H1 (cell line): ENCODE measurements around the gene CCSAP. TPM values are rescaled to one million over a fixed set of nuclear protein-coding genes. Genes with fewer than 3 reads are reported as not detected.

Experiments
- CTCF ChIA-PET: fragments of 300-600 bp; sonication (Branson Sonifier 250); formaldehyde crosslinking; loops from one replicate; lab custom pipeline; 2021; ENCODE audit not compliant: partially characterized antibody; lab: Charles Lee
- POLR2A ChIA-PET: fragments of 300-600 bp; sonication (Branson Sonifier 250); formaldehyde crosslinking; loops from one replicate; lab custom pipeline; 2021; ENCODE audit warnings: inconsistent platforms; ENCODE audit not compliant: partially characterized antibody; lab: Charles Lee
- DNase-seq, 2 experiments: peaks; one replicate each; pipeline versions ENCODE4 v3.0.0 to v3.0.0-alpha.2; 2010 to 2022; ENCODE audit warnings: low spot score in 2 of 2, low read depth in 1 of 2, mixed read lengths in 1 of 2
- FAIRE-seq: peaks from 2 replicates; lab custom pipeline; 2011; peaks lifted over from hg19 to GRCh38; lab: Jason Lieb, UNC
- H2AFZ ChIP-seq: 2 replicates; pipeline ENCODE4 v1.8.1; 2012; ENCODE audit warnings: low read length, inconsistent platforms
- H2AK5ac ChIP-seq: 2 replicates; pipeline ENCODE4 v1.6.1; 2013; ENCODE audit warnings: low read depth, low read length
- H2BK120ac ChIP-seq: replicated peaks from 2 replicates; pipeline ENCODE3; 2013; ENCODE audit warnings: low read depth, low read length, inconsistent platforms
- H2BK12ac ChIP-seq: 2 replicates; pipeline ENCODE4 v1.6.1; 2013; ENCODE audit warnings: low read depth, low read length
- H2BK15ac ChIP-seq: 2 replicates; pipeline ENCODE4 v1.6.1; 2013; ENCODE audit warnings: low read length
- H2BK20ac ChIP-seq: 2 replicates; pipeline ENCODE4 v1.6.1; 2013; ENCODE audit warnings: low read length
- H2BK5ac ChIP-seq: 2 replicates; pipeline ENCODE4 v1.6.1; 2013; ENCODE audit warnings: low read depth, low read length
- H3K14ac ChIP-seq: 2 replicates; pipeline ENCODE4 v1.6.1; 2013; ENCODE audit warnings: inconsistent platforms; ENCODE audit not compliant: insufficient read length
- H3K18ac ChIP-seq: 2 replicates; pipeline ENCODE4 v1.6.1; 2013; ENCODE audit warnings: low read length; ENCODE audit errors: extremely low read depth
- H3K23ac ChIP-seq: 2 replicates; pipeline ENCODE4 v1.6.1; 2013; ENCODE audit warnings: inconsistent platforms; ENCODE audit not compliant: insufficient read length
- H3K23me2 ChIP-seq: 2 replicates; pipeline ENCODE4 v1.6.1; 2013; ENCODE audit warnings: low read depth, low read length
- H3K27ac ChIP-seq: 2 replicates; pipeline ENCODE4 v1.6.1; 2011; ENCODE audit warnings: low read depth, low read length, inconsistent platforms
- H3K27me3 ChIP-seq, 4 experiments: replicated peaks in 1 of 4; 1 replicate in 1 of 4; 2 replicates in 3 of 4; pipeline versions ENCODE4 v1.6.1 to v1.8.1; 2011 to 2013; ENCODE audit warnings: low read length in 3 of 4, mild to moderate bottlenecking in 3 of 4, inconsistent platforms in 2 of 4, mixed read lengths in 2 of 4, moderate library complexity in 1 of 4; ENCODE audit not compliant: control insufficient read depth in 3 of 4, insufficient read depth in 3 of 4; ENCODE audit errors: extremely low read depth in 1 of 4
- H3K36me3 ChIP-seq, 4 experiments: 2 replicates each; pipeline versions ENCODE4 v1.6.1 to v1.8.1; 2011 to 2013; ENCODE audit warnings: mild to moderate bottlenecking in 4 of 4, low read length in 3 of 4, moderate library complexity in 2 of 4, control low read depth in 1 of 4, inconsistent platforms in 1 of 4; ENCODE audit not compliant: insufficient read depth in 4 of 4, control insufficient read depth in 2 of 4
- H3K4ac ChIP-seq: replicated peaks from 2 replicates; pipeline ENCODE3; 2013; ENCODE audit warnings: low read length, low read depth, mixed read lengths, inconsistent platforms; ENCODE audit not compliant: insufficient read length
- H3K4me1 ChIP-seq, 4 experiments: replicated peaks in 1 of 4; 1 replicate in 1 of 4; 2 replicates in 3 of 4; pipeline versions ENCODE4 v1.6.1 to v1.8.1; 2011 to 2013; ENCODE audit warnings: low read length in 3 of 4, inconsistent platforms in 2 of 4, mixed read lengths in 1 of 4; ENCODE audit not compliant: insufficient read depth in 4 of 4, control insufficient read depth in 3 of 4
- H3K4me2 ChIP-seq, 2 experiments: 2 replicates each; pipeline versions ENCODE4 v1.6.1 to v1.8.1; 2011 to 2013; ENCODE audit warnings: low read depth in 2 of 2, low read length in 2 of 2, control low read depth in 1 of 2, inconsistent platforms in 1 of 2, mild to moderate bottlenecking in 1 of 2; ENCODE audit not compliant: insufficient read depth in 1 of 2
- H3K4me3 ChIP-seq, 4 experiments: fragments of 200-600, 300-600 bp in 1 of 4; sonication (generic), shearing (Covaris generic), sonication (Bioruptor Twin) in 1 of 4; 2 replicates each; pipeline versions ENCODE4 v1.5.1 to v1.8.1; 2011 to 2016; ENCODE audit warnings: low read length in 4 of 4, low read depth in 3 of 4, control low read depth in 2 of 4, inconsistent platforms in 2 of 4, mild to moderate bottlenecking in 2 of 4, mixed read lengths in 1 of 4, moderate library complexity in 1 of 4; ENCODE audit not compliant: insufficient read depth in 2 of 4; ENCODE audit errors: extremely low read depth in 1 of 4
- H3K56ac ChIP-seq: replicated peaks from 2 replicates; pipeline ENCODE3; 2013; ENCODE audit warnings: low read depth, mild to moderate bottlenecking, mixed read lengths, low read length, inconsistent platforms; ENCODE audit not compliant: insufficient read length
- H3K79me1 ChIP-seq: 2 replicates; pipeline ENCODE4 v1.6.1; 2013; ENCODE audit warnings: low read depth, low read length, control low read depth
- H3K79me2 ChIP-seq, 2 experiments: 2 replicates each; pipeline versions ENCODE4 v1.6.1 to v1.8.1; 2012 to 2013; ENCODE audit warnings: low read length in 2 of 2, mild to moderate bottlenecking in 2 of 2, inconsistent platforms in 1 of 2; ENCODE audit not compliant: insufficient read depth in 2 of 2, control insufficient read depth in 1 of 2
- H3K9ac ChIP-seq, 4 experiments: replicated peaks in 1 of 4; 1 replicate in 1 of 4; 2 replicates in 3 of 4; pipeline versions ENCODE4 v1.6.1 to v1.8.1; 2011 to 2013; ENCODE audit warnings: low read depth in 3 of 4, low read length in 3 of 4, control low read depth in 2 of 4, mild to moderate bottlenecking in 2 of 4, moderate library complexity in 2 of 4, inconsistent platforms in 1 of 4; ENCODE audit errors: extremely low read depth in 1 of 4
- H3K9me3 ChIP-seq, 2 experiments: 2 replicates each; pipeline versions ENCODE4 v1.6.1 to v1.8.1; 2012 to 2013; ENCODE audit warnings: mild to moderate bottlenecking in 2 of 2, moderate library complexity in 2 of 2, control low read depth in 1 of 2, inconsistent platforms in 1 of 2, low read depth in 1 of 2, low read length in 1 of 2, mixed read lengths in 1 of 2; ENCODE audit not compliant: insufficient read depth in 2 of 2
- H4K20me1 ChIP-seq, 2 experiments: replicated peaks in 1 of 2; 2 replicates each; pipeline versions ENCODE3 to v1.8.1; 2011 to 2013; ENCODE audit warnings: inconsistent platforms in 2 of 2, low read length in 2 of 2, mild to moderate bottlenecking in 1 of 2; ENCODE audit not compliant: insufficient read depth in 2 of 2, control insufficient read depth in 1 of 2
- H4K5ac ChIP-seq: 2 replicates; pipeline ENCODE4 v1.6.1; 2013; ENCODE audit warnings: low read length, low read depth, mixed read lengths, inconsistent platforms; ENCODE audit not compliant: insufficient read length
- H4K8ac ChIP-seq: 2 replicates; pipeline ENCODE4 v1.8.0; 2013; ENCODE audit warnings: mild to moderate bottlenecking, moderate library complexity, low read length, inconsistent platforms; ENCODE audit not compliant: insufficient read depth; ENCODE audit errors: extremely low read depth
- H4K91ac ChIP-seq: replicated peaks from 2 replicates; pipeline ENCODE3; 2013; ENCODE audit warnings: low read length, mixed read lengths, inconsistent platforms; ENCODE audit not compliant: insufficient read length
- CBX5 ChIP-seq: fragments of 300-800, 300-1000 bp; sonication (generic); IDR thresholded peaks from 2 replicates; pipeline ENCODE4 v1.7.1; 2016; ENCODE audit warnings: antibody characterized with exemption, low read length, low read depth
- CEBPB ChIP-seq: IDR thresholded peaks from 2 replicates; pipeline ENCODE4 v1.6.1; 2012; ENCODE audit warnings: low read depth, low read length
- HDAC6 ChIP-seq: IDR thresholded peaks from one replicate; pipeline ENCODE4 v1.7.1; 2012; ENCODE audit warnings: low read depth, mild to moderate bottlenecking, inconsistent platforms, low read length, moderate library complexity
- JUN ChIP-seq: IDR thresholded peaks from 2 replicates; pipeline ENCODE4 v1.6.1; 2011; ENCODE audit warnings: low read depth, mild to moderate bottlenecking, improper control_type of control experiment, low read length
- KDM4A ChIP-seq: IDR thresholded peaks from one replicate; pipeline ENCODE4 v1.7.1; 2012; ENCODE audit warnings: low read depth, mild to moderate bottlenecking, moderate library complexity, low read length, inconsistent platforms; ENCODE audit not compliant: severe bottlenecking
- NRF1 ChIP-seq: IDR thresholded peaks from 2 replicates; pipeline ENCODE4 v1.6.1; 2011; ENCODE audit warnings: mild to moderate bottlenecking, low read depth, low read length, improper control_type of control experiment
- RNF2 ChIP-seq: fragments of 200-900, 300-1000 bp; sonication (generic); IDR thresholded peaks from 2 replicates; pipeline ENCODE4 v1.7.1; 2016; ENCODE audit warnings: borderline replicate concordance, low read depth, mild to moderate bottlenecking, antibody characterized with exemption, low read length; ENCODE audit not compliant: poor library complexity, severe bottlenecking; ENCODE audit errors: missing control alignments
- SP4 ChIP-seq: IDR thresholded peaks from 2 replicates; pipeline ENCODE4 v1.6.1; 2012; ENCODE audit warnings: low read length, inconsistent platforms
- ZNF274 ChIP-seq: IDR thresholded peaks from 2 replicates; pipeline ENCODE4 v1.7.0; 2012; ENCODE audit warnings: low read length, borderline replicate concordance; ENCODE audit errors: extremely low read depth
- WGBS, 2 experiments: shearing (Covaris generic) in 1 of 2; methylation state at CpG; one replicate each; pipeline versions ENCODE4 v1.1.6 to v1.1.7; 2013 to 2015; ENCODE audit warnings: low lambda C conversion rate in 2 of 2, mixed read lengths in 2 of 2, inconsistent platforms in 1 of 2, low coverage in 1 of 2, missing lambda C conversion rate in 1 of 2; ENCODE audit not compliant: insufficient replicate concordance in 2 of 2, insufficient coverage in 1 of 2, insufficient read length in 1 of 2; ENCODE audit errors: extremely low coverage in 1 of 2, missing lambda C conversion rate in 1 of 2; 5-methylcytosine and 5-hydroxymethylcytosine counted together
- polyA plus RNA-seq, 7 experiments: library from polyadenylated mRNA; depleted of rRNA in 3 of 7; stranded (reverse) in 5 of 7; unstranded in 2 of 7; fragments of >200 nt in 5 of 7; fragments of 200-250 nt in 2 of 7; gene quantifications; 1 replicate in 5 of 7; 2 replicates in 1 of 7; 4 replicates in 1 of 7; pipeline versions ENCODE4 v1.2.1 to v1.2.3, GENCODE V29; 2011 to 2013; ENCODE audit warnings: missing spikeins in 2 of 7, mixed read lengths in 2 of 7
- total RNA-seq: library from RNA; stranded (reverse); fragmentation: NEBNext Ultra II Directional; extraction: Animal tissue kit (Norgen Biotek cat#: 25700); gene quantifications from 2 replicates; pipeline ENCODE4 v1.2.1, GENCODE V29; 2021
- TF ChIP-seq, protein P1 (sequence below): IDR thresholded peaks from 2 replicates; pipeline ENCODE4 v1.6.1; 2011; ENCODE audit warnings: low read length, improper control_type of control experiment
- TF ChIP-seq, protein P2 (sequence below): IDR thresholded peaks from 2 replicates; pipeline ENCODE4 v1.6.1; 2012; ENCODE audit warnings: low read length, inconsistent platforms

CCSAP gene
- total and polyA plus RNA-seq, 2 of the 8 experiments (the other 6 are each of a cell fraction or from before 2014, with no cell fraction given), result 3.5 to 17.2 TPM

DNA sequence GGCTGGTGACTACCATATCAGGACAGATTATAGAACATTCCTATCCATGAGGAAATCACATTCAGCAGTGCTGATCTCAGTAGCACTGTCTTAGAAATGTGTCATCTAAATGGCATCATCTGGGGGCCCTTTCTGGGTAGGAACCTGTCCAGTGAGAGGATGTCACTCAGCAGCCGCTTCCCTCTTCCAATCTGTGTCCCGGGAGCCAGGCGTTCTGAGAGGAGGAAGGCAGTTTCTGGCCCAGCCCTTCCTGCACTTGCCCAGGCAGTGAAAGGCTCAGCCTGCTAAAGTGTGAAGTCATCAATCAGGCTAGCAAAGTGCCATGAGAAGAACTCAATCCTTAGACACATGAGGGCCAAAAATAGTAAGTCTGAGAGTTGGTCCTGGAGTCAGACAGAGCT, 46.3 kb downstream of the CCSAP start:
- no peak overlapping the region for H2BK5ac ChIP-seq
- POLR2A ChIA-PET, result interaction anchor here (1.6 kb wide), 1 partner anchor 212 kb away, joined by 5 read pairs; the partner anchor contains the start of gene NUP133
- FAIRE-seq (no peak), DNase-seq (no peak)
- no peak overlapping the region for H3K18ac ChIP-seq
- H3K79me2 ChIP-seq, result no peaks in the 10 kb centered on the region
- no peak overlapping the region for H3K14ac ChIP-seq
- H3K9ac ChIP-seq, result no peak overlapping the region
- H4K91ac ChIP-seq, result no peak overlapping the region
- no peak overlapping the region for H3K4me2 ChIP-seq
- 95% methylated on average over 3 of the region's 3 CpGs; no CpG with 5 or more reads in 1 of the 2 experiments for WGBS, 2 experiments
- CTCF ChIA-PET, result interaction anchor here (1.1 to 1.4 kb wide), 2 partner anchors 38 to 185 kb away, joined by 3 to 4 read pairs; no protein-coding TSS in a partner anchor
- no peak overlapping the region for H3K56ac ChIP-seq
- H2BK15ac ChIP-seq, result no peak overlapping the region
- no peak overlapping the region for H2AFZ ChIP-seq
- no peak overlapping the region for H2AK5ac ChIP-seq
- no peaks in the 10 kb centered on the region; a peak in 2 of 7 replicates for H3K4me1 ChIP-seq
- no peak overlapping the region for H3K4me3 ChIP-seq
- no peaks in the 10 kb centered on the region for H3K27me3 ChIP-seq
- no peaks in the 10 kb centered on the region for H3K23me2 ChIP-seq
- no peak overlapping the region for H3K4ac ChIP-seq
- no peak overlapping the region for H2BK12ac ChIP-seq
- H4K20me1 ChIP-seq, result peaks cover 1 to 13% of the 10 kb centered on the region in 2 experiments
- H3K36me3 ChIP-seq, result peaks cover 3 to 14% (median 11%) of the 10 kb centered on the region in 4 experiments; a peak in 6 of 8 replicates
- no peaks in the 10 kb centered on the region; the same call in 1 of the 2 replicates for H3K79me1 ChIP-seq
- no peak overlapping the region for H2BK120ac ChIP-seq
- H3K9me3 ChIP-seq, result no peaks in the 10 kb centered on the region
- no peak overlapping the region for H3K27ac ChIP-seq
- no peak overlapping the region for H4K8ac ChIP-seq
- H3K23ac ChIP-seq, result no peak overlapping the region
- no peak overlapping the region for H4K5ac ChIP-seq
- H2BK20ac ChIP-seq, result no peak overlapping the region
- TF ChIP-seq RNF2, result no peak
- TF ChIP-seq, protein P1, sequence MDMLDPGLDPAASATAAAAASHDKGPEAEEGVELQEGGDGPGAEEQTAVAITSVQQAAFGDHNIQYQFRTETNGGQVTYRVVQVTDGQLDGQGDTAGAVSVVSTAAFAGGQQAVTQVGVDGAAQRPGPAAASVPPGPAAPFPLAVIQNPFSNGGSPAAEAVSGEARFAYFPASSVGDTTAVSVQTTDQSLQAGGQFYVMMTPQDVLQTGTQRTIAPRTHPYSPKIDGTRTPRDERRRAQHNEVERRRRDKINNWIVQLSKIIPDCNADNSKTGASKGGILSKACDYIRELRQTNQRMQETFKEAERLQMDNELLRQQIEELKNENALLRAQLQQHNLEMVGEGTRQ, result no peak
- no peak for TF ChIP-seq HDAC6
- no peak for TF ChIP-seq CBX5
- no peak for TF ChIP-seq ZNF274
- no peak for TF ChIP-seq NRF1
- no peak for TF ChIP-seq JUN
- no peak for TF ChIP-seq CEBPB
- TF ChIP-seq KDM4A, result no peak
- TF ChIP-seq, protein P2, sequence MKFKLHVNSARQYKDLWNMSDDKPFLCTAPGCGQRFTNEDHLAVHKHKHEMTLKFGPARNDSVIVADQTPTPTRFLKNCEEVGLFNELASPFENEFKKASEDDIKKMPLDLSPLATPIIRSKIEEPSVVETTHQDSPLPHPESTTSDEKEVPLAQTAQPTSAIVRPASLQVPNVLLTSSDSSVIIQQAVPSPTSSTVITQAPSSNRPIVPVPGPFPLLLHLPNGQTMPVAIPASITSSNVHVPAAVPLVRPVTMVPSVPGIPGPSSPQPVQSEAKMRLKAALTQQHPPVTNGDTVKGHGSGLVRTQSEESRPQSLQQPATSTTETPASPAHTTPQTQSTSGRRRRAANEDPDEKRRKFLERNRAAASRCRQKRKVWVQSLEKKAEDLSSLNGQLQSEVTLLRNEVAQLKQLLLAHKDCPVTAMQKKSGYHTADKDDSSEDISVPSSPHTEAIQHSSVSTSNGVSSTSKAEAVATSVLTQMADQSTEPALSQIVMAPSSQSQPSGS, result no peak
- TF ChIP-seq SP4, result no peak
